Activated CD8-positive, alpha-beta T cell treated with anti-CD3 and anti-CD28 coated beads, Interleukin-2, amount 10 ng/mL, durations not matched to agents 7 days and 5 days (primary cell): Measurements from ENCODE around the gene PCIF1. TPM values are rescaled to one million over a fixed set of nuclear protein-coding genes. Genes with fewer than 3 reads are reported as not detected.
A peak's percentile ranks its signal among the peaks of the same experiment; 100 is the strongest.

Source experiments
- ATAC-seq: fragments of 150-1000 bp; cut with Tn5 transposase; one replicate; pipeline ENCODE4 v1.10.0; 2021; ENCODE audit warnings: moderate library complexity
- CTCF ChIA-PET: fragments of 350-600 bp; sonication (Branson Sonifier 250); formaldehyde crosslinking; loops from one replicate; lab custom pipeline; 2021; ENCODE audit warnings: antibody characterized with exemption; lab: Charles Lee
- POLR2A ChIA-PET: fragments of 350-600 bp; sonication (Branson Sonifier 250); formaldehyde crosslinking; loops from one replicate; lab custom pipeline; 2021; ENCODE audit warnings: antibody characterized with exemption; lab: Charles Lee
- DNase-seq: peaks from one replicate; pipeline ENCODE4 v3.0.0-alpha.2; 2020
- H3K27ac Mint-ChIP-seq: one replicate; pipeline ENCODE4 v1.8.0; 2021; ENCODE audit warnings: mild to moderate bottlenecking, mixed read lengths
- H3K27me3 Mint-ChIP-seq: one replicate; pipeline ENCODE4 v1.8.0; 2021; ENCODE audit warnings: low read depth, mixed read lengths
- H3K36me3 Mint-ChIP-seq: one replicate; pipeline ENCODE4 v1.8.0; 2021; ENCODE audit warnings: low read depth, mixed read lengths
- H3K4me1 Mint-ChIP-seq: one replicate; pipeline ENCODE4 v1.8.0; 2021; ENCODE audit warnings: low read depth, mixed read lengths
- H3K4me3 Mint-ChIP-seq: one replicate; pipeline ENCODE4 v1.8.0; 2021; ENCODE audit warnings: mild to moderate bottlenecking, mixed read lengths
- H3K9me3 Mint-ChIP-seq: one replicate; pipeline ENCODE4 v1.8.0; 2022; ENCODE audit warnings: mixed read lengths; ENCODE audit not compliant: insufficient read depth
- total RNA-seq, 2 experiments: library from RNA; stranded (reverse); gene quantifications; one replicate each; pipeline ENCODE4 v1.2.3, GENCODE V29; 2021

Gene PCIF1
- total RNA-seq, 2 experiments from 2014 or later = 40.3 to 41.2 TPM

- no peak overlapping the region for H3K27ac Mint-ChIP-seq
- no peaks in the 10 kb centered on the region for H3K9me3 Mint-ChIP-seq
- H3K4me1 Mint-ChIP-seq = peaks cover 7% of the 10 kb centered on the region
- H3K36me3 Mint-ChIP-seq = no peaks in the 10 kb centered on the region
- ChIA-PET POLR2A (interaction anchor here (0.7 to 1.0 kb wide), 3 partner anchors 14 to 93 kb away, joined by 3 to 4 read pairs (median 3); partner anchors contain the start of genes CTSA and NEURL2), CTCF (no interaction called here)
- DNase-seq (no peak), ATAC-seq (no peak)
- no peaks in the 10 kb centered on the region for H3K27me3 Mint-ChIP-seq
- no peak overlapping the region for H3K4me3 Mint-ChIP-seq
Measured at GRCh38 chr20:45905505-45906079, 28.9 kb upstream of the PCIF1 start.

- POLR2A ChIA-PET = interaction anchor here (1.1 kb wide), 1 partner anchor 10 kb away, joined by 6 read pairs; no protein-coding TSS in a partner anchor
- CTCF ChIA-PET = interaction anchor here (1.3 to 1.6 kb wide), 2 partner anchors 17 to 63 kb away, joined by 3 to 5 read pairs; no protein-coding TSS in a partner anchor
- no peak for DNase-seq
Measured at GRCh38 chr20:45907219-45907948, 27.1 kb upstream of the PCIF1 start.

DNA sequence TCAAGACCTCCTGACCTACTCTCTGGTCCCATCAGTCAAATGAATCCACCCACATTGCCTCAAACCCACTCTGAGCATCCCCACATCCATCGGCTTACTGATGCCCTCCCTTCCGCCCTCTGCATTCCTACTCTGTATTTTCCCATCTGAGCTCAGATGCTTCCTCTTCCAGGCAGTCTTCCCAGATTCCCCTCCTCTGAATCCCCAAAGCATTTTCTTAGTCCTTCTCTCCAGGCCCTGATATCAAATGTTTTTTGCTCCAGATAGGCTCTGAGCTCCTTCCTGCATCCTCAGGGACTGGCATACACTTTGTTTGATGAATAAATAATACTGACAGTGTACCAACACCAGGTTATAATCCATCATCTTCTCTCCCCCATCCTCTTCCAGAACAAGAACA lies 26.4 kb upstream of the PCIF1 start:
- no peak overlapping the region for H3K4me3 Mint-ChIP-seq
- ChIA-PET POLR2A (interaction anchor here (1.1 kb wide), 1 partner anchor 11 kb away, joined by 6 read pairs; no protein-coding TSS in a partner anchor), CTCF (interaction anchor here (1.3 to 1.6 kb wide), 2 partner anchors 18 to 62 kb away, joined by 3 to 5 read pairs; no protein-coding TSS in a partner anchor)
- H3K27me3 Mint-ChIP-seq = peaks cover 7% of the 10 kb centered on the region
- DNase-seq = no peak
- H3K27ac Mint-ChIP-seq = no peak overlapping the region
- ATAC-seq = no peak
- H3K4me1 Mint-ChIP-seq = peaks cover 20% of the 10 kb centered on the region
- H3K9me3 Mint-ChIP-seq = no peaks in the 10 kb centered on the region
- no peaks in the 10 kb centered on the region for H3K36me3 Mint-ChIP-seq

More at GRCh38 chr20:45907219-45907948, 27.1 kb upstream of the PCIF1 start:
- Mint-ChIP-seq H3K4me1 (peaks cover 20% of the 10 kb centered on the region), H3K36me3 (no peaks in the 10 kb centered on the region), H3K27me3 (peaks cover 4% of the 10 kb centered on the region), H3K27ac (no peak overlapping the region), H3K9me3 (no peaks in the 10 kb centered on the region), H3K4me3 (no peak overlapping the region)
- ATAC-seq = no peak

DNA sequence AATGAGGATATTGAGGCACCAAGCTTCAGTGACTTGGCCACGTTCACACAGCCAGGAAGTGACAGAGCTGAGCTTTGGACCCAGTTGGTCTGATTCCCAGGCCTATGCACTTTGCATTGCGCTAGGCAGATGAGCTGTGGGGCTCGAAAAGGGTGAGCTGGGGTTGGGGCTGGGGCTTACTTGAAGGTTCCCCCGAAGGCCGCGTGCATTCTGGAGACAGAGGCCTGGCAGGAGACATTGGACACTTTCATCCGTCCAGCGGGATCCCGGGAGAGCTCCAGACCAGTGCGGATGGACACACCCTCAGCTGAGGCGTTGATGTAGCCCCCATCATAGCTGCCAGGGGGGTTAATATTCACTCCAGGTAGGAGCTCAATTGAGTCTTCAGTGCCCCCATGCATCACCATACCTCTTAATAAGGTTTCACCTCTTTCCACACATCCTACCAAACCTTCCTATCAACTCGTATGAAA lies 25.1 kb upstream of the PCIF1 start:
- Mint-ChIP-seq H3K4me1 (peaks cover 20% of the 10 kb centered on the region), H3K27ac (no peak overlapping the region), H3K4me3 (no peak overlapping the region), H3K36me3 (no peaks in the 10 kb centered on the region), H3K27me3 (peaks cover 12% of the 10 kb centered on the region), H3K9me3 (no peaks in the 10 kb centered on the region)
- DNase-seq (no peak), ATAC-seq (no peak)
- ChIA-PET CTCF (interaction anchor here (0.6 to 1.2 kb wide), 3 partner anchors 26 to 85 kb away, joined by 3 read pairs; partner anchors contain the start of gene ZSWIM1), POLR2A (interaction anchor here (0.6 to 3.5 kb wide), 3 partner anchors 10 to 961 kb away, joined by 3 to 19 read pairs (median 3); partner anchors contain the start of gene PCIF1)

DNA sequence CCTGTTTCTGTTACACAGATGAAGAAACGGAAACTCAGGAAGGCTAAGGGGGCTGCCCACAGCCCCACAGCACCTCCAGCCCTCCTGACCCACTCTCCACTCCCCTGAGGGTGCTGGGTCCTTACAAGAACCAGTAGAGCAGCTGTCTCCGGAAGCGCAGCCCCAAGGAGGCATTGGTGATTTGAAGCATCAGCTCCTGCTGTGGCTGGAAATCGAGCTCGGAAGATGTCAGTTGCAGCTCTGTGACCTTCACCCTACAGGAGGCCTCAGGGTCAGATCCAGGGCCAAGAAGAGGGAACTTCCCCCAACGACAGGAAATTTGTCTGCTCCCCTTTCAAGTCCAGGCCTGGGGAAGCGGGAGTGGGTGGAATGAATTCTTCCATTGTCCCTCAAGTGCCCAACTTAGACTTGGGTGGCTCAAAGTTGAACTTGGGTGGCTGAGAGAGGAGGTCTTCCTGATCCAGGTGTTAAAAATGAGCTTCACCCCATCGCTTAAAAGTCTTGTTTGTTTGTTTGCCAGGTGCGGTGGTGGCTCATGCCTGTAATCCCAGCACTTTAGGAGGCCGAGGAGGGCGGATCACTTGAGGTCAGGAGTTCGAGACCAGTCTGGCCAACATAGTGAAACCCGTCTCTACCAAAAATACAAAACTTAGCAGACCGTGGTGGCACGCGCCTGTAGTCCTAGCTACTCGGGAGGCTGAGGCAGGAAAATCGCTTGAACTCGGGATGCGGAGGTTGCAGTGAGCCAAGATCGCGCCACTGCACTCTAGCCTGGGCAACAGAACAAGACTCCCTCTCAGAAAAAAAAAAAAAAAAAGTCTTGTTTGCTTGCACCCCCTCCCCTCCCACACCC lies 24.4 kb upstream of the PCIF1 start:
- Mint-ChIP-seq H3K27ac (peak overlapping the region; percentile 88), H3K36me3 (no peaks in the 10 kb centered on the region), H3K27me3 (peaks cover 16% of the 10 kb centered on the region), H3K9me3 (no peaks in the 10 kb centered on the region), H3K4me1 (peaks cover 25% of the 10 kb centered on the region), H3K4me3 (peak overlapping the region; percentile 77)
- DNase-seq (no peak), ATAC-seq (no peak)
- ChIA-PET POLR2A (interaction anchor here (0.6 to 3.5 kb wide), 6 partner anchors 11 to 962 kb away, joined by 3 to 19 read pairs (median 3); partner anchors contain the start of genes ACOT8, CTSA, NEURL2 and PCIF1), CTCF (interaction anchor here (0.6 to 1.6 kb wide), 6 partner anchors 20 to 86 kb away, joined by 3 to 6 read pairs (median 3); partner anchors contain the start of genes PCIF1 and ZSWIM1)

- H3K4me3 Mint-ChIP-seq = peak overlapping the region; percentile 77
- ATAC-seq = peak; percentile 95
- peaks cover 25% of the 10 kb centered on the region for H3K4me1 Mint-ChIP-seq
- ChIA-PET CTCF (interaction anchor here (1.0 to 1.6 kb wide), 3 partner anchors 21 to 59 kb away, joined by 3 to 6 read pairs (median 5); partner anchors contain the start of gene PCIF1), POLR2A (interaction anchor here (1.0 to 3.5 kb wide), 5 partner anchors 18 to 54 kb away, joined by 3 to 19 read pairs (median 3); partner anchors contain the start of genes ACOT8, CTSA, NEURL2 and PCIF1)
- H3K9me3 Mint-ChIP-seq = no peaks in the 10 kb centered on the region
- DNase-seq = peak; percentile 98
- H3K27me3 Mint-ChIP-seq = peaks cover 16% of the 10 kb centered on the region
- no peaks in the 10 kb centered on the region for H3K36me3 Mint-ChIP-seq
- peak overlapping the region; percentile 88 for H3K27ac Mint-ChIP-seq
Measured at GRCh38 chr20:45910670-45911485, 23.6 kb upstream of the PCIF1 start.

GRCh38 chr20:45911486-45912343 lies 22.8 kb upstream of the PCIF1 start, which contains the start of gene PLTP:
Gene PLTP (minus strand): TSS chr20:45912155. CDS start chr20:45911452, 703 bp downstream.
- Mint-ChIP-seq H3K4me1 (peaks cover 25% of the 10 kb centered on the region), H3K36me3 (no peaks in the 10 kb centered on the region), H3K27ac (peak within 1 kb of the TSS; percentile 88), H3K9me3 (no peaks in the 10 kb centered on the region), H3K27me3 (peaks cover 21% of the 10 kb centered on the region), H3K4me3 (peak within 1 kb of the TSS; percentile 77)
- POLR2A ChIA-PET = interaction anchor here (1.1 to 3.5 kb wide), 3 partner anchors 19 to 43 kb away, joined by 3 to 19 read pairs (median 3); partner anchors contain the start of gene PCIF1
- peak; percentile 21 for ATAC-seq
- CTCF ChIA-PET = interaction anchor here (1.6 kb wide), 1 partner anchor 59 kb away, joined by 6 read pairs; no protein-coding TSS in a partner anchor
- DNase-seq = peak; percentile 58

- DNase-seq (no peak), ATAC-seq (no peak)
- no peak overlapping the region for H3K27ac Mint-ChIP-seq
- ChIA-PET POLR2A (interaction anchor here (3.5 kb wide), 1 partner anchor 22 kb away, joined by 19 read pairs; the partner anchor contains the start of gene PCIF1), CTCF (no interaction called here)
- H3K36me3 Mint-ChIP-seq = no peaks in the 10 kb centered on the region
- no peak overlapping the region for H3K4me3 Mint-ChIP-seq
- peaks cover 23% of the 10 kb centered on the region for H3K27me3 Mint-ChIP-seq
- no peaks in the 10 kb centered on the region for H3K9me3 Mint-ChIP-seq
- peaks cover 25% of the 10 kb centered on the region for H3K4me1 Mint-ChIP-seq
Measured at GRCh38 chr20:45912344-45912682, 22.2 kb upstream of the PCIF1 start.

- ATAC-seq (no peak), DNase-seq (no peak)
- Mint-ChIP-seq H3K4me3 (no peak overlapping the region), H3K27me3 (peaks cover 23% of the 10 kb centered on the region), H3K27ac (no peak overlapping the region), H3K4me1 (peaks cover 25% of the 10 kb centered on the region), H3K9me3 (no peaks in the 10 kb centered on the region), H3K36me3 (no peaks in the 10 kb centered on the region)
- POLR2A ChIA-PET = no interaction called here
- CTCF ChIA-PET = no interaction called here
Measured at GRCh38 chr20:45913116-45913515, 21.4 kb upstream of the PCIF1 start.
